Neural progenitor cell (in vitro differentiated cells): Measurements from ENCODE around the gene PMAIP1.

Experiments used
- CTCF ChIP-seq: fragments of 200-600 bp; sonication (generic); IDR thresholded peaks from 2 replicates; pipeline ENCODE4 v1.5.1; 2017; ENCODE audit warnings: antibody characterized with exemption, mild to moderate bottlenecking
- EZH2phosphoT487 ChIP-seq: fragments of 200-600 bp; sonication (generic); IDR thresholded peaks from 2 replicates; pipeline ENCODE4 v1.6.1; 2017; ENCODE audit warnings: antibody characterized with exemption

- no peak for TF ChIP-seq CTCF
- no peak for TF ChIP-seq EZH2phosphoT487
Measured at GRCh38 chr18:59938676-59939075, 38.9 kb downstream of the PMAIP1 start.
